Ovary (tissue), 9 donors: ENCODE results near the gene SPRY2. TPM values are rescaled to one million over a fixed set of nuclear protein-coding genes. Genes with fewer than 3 reads are reported as not detected.

Experiments
- DNase-seq, 5 donors: peaks; one replicate each; pipeline ENCODE4 v3.0.0-alpha.2; 2019 to 2020
- H3K27ac ChIP-seq, 2 donors: fragments of 200-600 bp; one replicate each; pipeline versions ENCODE4 v1.5.1 to v1.8.0; 2019 to 2022
- H3K27me3 ChIP-seq: fragments of 200-600 bp; one replicate; pipeline ENCODE4 v1.8.0; 2022
- H3K36me3 ChIP-seq: fragments of 200-600 bp; sonication (generic); one replicate; pipeline ENCODE4 v1.5.1; 2019
- H3K4me1 ChIP-seq: one replicate; pipeline ENCODE4 v1.8.1; 2013; ENCODE audit warnings: mild to moderate bottlenecking, moderate library complexity; ENCODE audit not compliant: insufficient read depth
- H3K4me3 ChIP-seq: fragments of 200-600 bp; sonication (generic); one replicate; pipeline ENCODE4 v1.5.1; 2017
- H3K9me3 ChIP-seq, 2 donors: fragments of 200-600 bp in 1 of 2; sonication (generic) in 1 of 2; one replicate each; pipeline versions ENCODE4 v1.5.1 to v1.8.1; 2013 to 2019; ENCODE audit warnings: mild to moderate bottlenecking in 1 of 2, moderate library complexity in 1 of 2
- CTCF ChIP-seq, 3 donors: fragments of 450-650 bp in 2 of 3; fragments of 200-600 bp in 1 of 3; IDR thresholded peaks; one replicate each; pipeline versions ENCODE4 v1.5.1 to v1.8.0; 2016 to 2022; ENCODE audit warnings: antibody characterized with exemption in 3 of 3, mild to moderate bottlenecking in 1 of 3
- EP300 ChIP-seq: sonication (generic); formaldehyde crosslinking; IDR thresholded peaks from one replicate; pipeline ENCODE4 v1.6.1; 2017; ENCODE audit warnings: antibody characterized with exemption
- POLR2A ChIP-seq: fragments of 450-650 bp; IDR thresholded peaks from one replicate; pipeline ENCODE4 v1.6.1; 2017; ENCODE audit warnings: antibody characterized with exemption, mild to moderate bottlenecking, moderate library complexity
- WGBS, 3 donors: extraction: QIAGEN DNeasy Blood & Tissue Kit in 1 of 3; methylation state at CpG; one replicate each; pipeline versions ENCODE4 v1.1.5 to v1.1.7; 2013 to 2017; 5-methylcytosine and 5-hydroxymethylcytosine counted together
- intact Hi-C, 4 donors: fragments of 100-400 bp; cut with DNase I; formaldehyde crosslinking; loops; one replicate each; pipeline versions ENCODE4 v1.11.0 to v1.15.1; 2022 to 2023
- polyA plus RNA-seq, 2 donors: library from polyadenylated mRNA; stranded (reverse); fragments of 200-250 nt in 1 of 2; fragments of 350-450 nt in 1 of 2; fragmentation: Illumina TruSeq in 1 of 2; extraction: RNeasy Lipid Tissue Mini Kit (QIAGEN cat#74804) in 1 of 2; gene quantifications; one replicate each; pipeline ENCODE4 v1.2.3, GENCODE V29; 2013 to 2014
- total RNA-seq, 7 donors: library from RNA; depleted of rRNA in 2 of 7; stranded (reverse); fragments of >200 nt in 2 of 7; fragmentation: NEBNext Ultra II Directional in 3 of 7; extraction: Animal tissue kit (Norgen Biotek cat#: 25700) in 3 of 7; gene quantifications; one replicate each; pipeline versions ENCODE4 v1.1.0 to v1.2.4, GENCODE V29; 2016 to 2023
- donor health status: DM: no; HTN: no; CAD: no; lungs with moderate emphysema.
- donor health status: DM: no; HTN: no; CAD: no.
- donor health status: Bipolar disorder and iron deficiency.
- donor health status: DM: yes; HTN: yes; CAD: no.
- donor health status: DM: no; HTN: no; CAD: no.
- donor health status: DM: yes; HTN: yes; CAD: no.

Gene SPRY2
- total and polyA plus RNA-seq, 9 donors = 11.5 to 28.5 (median 16.5) TPM

DNA sequence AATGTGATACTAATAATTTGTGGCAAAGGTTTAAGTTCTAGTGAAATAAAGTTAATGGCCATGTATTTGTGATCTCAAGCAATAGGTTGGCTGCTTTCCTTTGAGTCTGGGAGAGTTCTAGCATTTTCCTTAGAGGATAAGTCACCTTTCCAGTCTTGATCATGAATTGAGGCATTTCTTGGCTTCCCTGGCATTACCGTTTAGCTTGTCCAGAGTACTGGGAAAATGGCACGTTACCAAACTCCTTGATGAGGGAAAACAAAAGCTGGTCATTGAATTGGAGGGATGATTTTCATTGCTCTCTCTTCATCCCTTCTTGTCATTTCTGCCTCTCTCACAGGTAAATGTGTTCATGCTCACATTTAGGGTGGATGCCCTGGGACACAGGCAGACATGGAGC is 34.0 kb upstream of the SPRY2 start:
- Histone ChIP-seq H3K4me1 (no peaks in the 10 kb centered on the region), H3K4me3 (no peak overlapping the region), H3K9me3 (no peaks in the 10 kb centered on the region), H3K27ac (no peak overlapping the region), H3K36me3 (no peaks in the 10 kb centered on the region), H3K27me3 (no peaks in the 10 kb centered on the region)
- intact Hi-C loops = no loop called here
- DNase-seq = no peak
- 57 to 76% (median 68%) methylated on average over 2 of the region's 2 CpGs for WGBS, 3 donors
- no peak for TF ChIP-seq EP300
- TF ChIP-seq POLR2A = no peak
- TF ChIP-seq CTCF (IDR thresholded peaks at IDR 0.05) = no peak

DNA sequence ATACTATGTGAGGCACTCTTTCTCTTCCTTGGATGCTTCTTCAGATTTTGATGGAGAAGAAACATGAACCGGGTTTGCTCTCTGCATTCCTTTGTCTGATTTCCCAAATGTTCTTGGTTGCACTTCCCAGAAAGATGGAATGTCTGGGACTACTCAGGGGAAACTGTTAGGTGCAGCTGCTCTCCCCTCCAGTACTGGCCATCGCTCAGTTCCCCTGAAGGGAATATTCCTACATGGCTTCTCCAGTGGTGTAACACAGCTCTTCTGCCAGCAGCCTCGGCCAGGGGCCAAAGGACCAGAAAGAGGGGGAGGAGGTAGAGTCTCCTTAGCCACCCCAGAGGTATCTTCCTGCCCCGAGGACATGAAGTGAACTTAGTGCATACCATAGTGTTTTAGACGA is 33.5 kb upstream of the SPRY2 start:
- no peak for TF ChIP-seq POLR2A
- TF ChIP-seq EP300 = no peak
- no peak for TF ChIP-seq CTCF (IDR thresholded peaks at IDR 0.05)
- H3K4me3 ChIP-seq = no peak overlapping the region
- no peak overlapping the region for H3K27ac ChIP-seq
- no peaks in the 10 kb centered on the region for H3K4me1 ChIP-seq
- no peaks in the 10 kb centered on the region for H3K36me3 ChIP-seq
- DNase-seq = peak in 1 of 5 donors; percentile 39
- no peaks in the 10 kb centered on the region for H3K27me3 ChIP-seq
- intact Hi-C loops = no loop called here
- WGBS, 3 donors = 51 to 57% (median 56%) methylated on average over 5 of the region's 5 CpGs
- no peaks in the 10 kb centered on the region for H3K9me3 ChIP-seq

- Histone ChIP-seq H3K27ac (no peak overlapping the region), H3K4me3 (no peak overlapping the region), H3K4me1 (no peaks in the 10 kb centered on the region), H3K36me3 (no peaks in the 10 kb centered on the region), H3K9me3 (no peaks in the 10 kb centered on the region), H3K27me3 (no peaks in the 10 kb centered on the region)
- TF ChIP-seq EP300 = no peak
- no peak for TF ChIP-seq POLR2A
- TF ChIP-seq CTCF (IDR thresholded peaks at IDR 0.05) = no peak
- DNase-seq = no peak
- intact Hi-C loops = no loop called here
- 79 to 87% (median 80%) methylated on average over 6 of the region's 6 CpGs for WGBS, 3 donors
Measured at GRCh38 chr13:80371840-80372509, 31.0 kb upstream of the SPRY2 start.

GRCh38 chr13:80367473-80367872 is 26.5 kb upstream of the SPRY2 start:
- Histone ChIP-seq H3K36me3 (no peaks in the 10 kb centered on the region), H3K4me1 (no peaks in the 10 kb centered on the region), H3K9me3 (no peaks in the 10 kb centered on the region), H3K4me3 (no peak overlapping the region), H3K27ac (no peak overlapping the region), H3K27me3 (no peaks in the 10 kb centered on the region)
- WGBS, 3 donors = 91 to 94% (median 94%) methylated on average over 3 of the region's 3 CpGs
- intact Hi-C loops = no loop called here
- TF ChIP-seq EP300 (no peak), POLR2A (no peak), CTCF (IDR thresholded peaks at IDR 0.05) (no peak)
- DNase-seq = no peak
